Upper lobe of left lung (tissue), 4 donors: Measurements from ENCODE around the gene CAVIN3.

Source experiments
- POLR2A ChIP-seq, 4 donors: fragments of 450-650 bp; IDR thresholded peaks; one replicate each; pipeline ENCODE4 v1.5.1; 2016 to 2017; ENCODE audit warnings: antibody characterized with exemption in 4 of 4, mild to moderate bottlenecking in 2 of 4
- TF ChIP-seq, protein P1 (sequence below), 6 experiments: fragments of 450-650 bp in 4 of 6; fragments of 200-600 bp in 2 of 6; sonication (generic) in 2 of 6; IDR thresholded peaks; one replicate each; pipeline ENCODE4 v1.5.1; 2016 to 2019; ENCODE audit warnings: antibody characterized with exemption in 6 of 6

DNA sequence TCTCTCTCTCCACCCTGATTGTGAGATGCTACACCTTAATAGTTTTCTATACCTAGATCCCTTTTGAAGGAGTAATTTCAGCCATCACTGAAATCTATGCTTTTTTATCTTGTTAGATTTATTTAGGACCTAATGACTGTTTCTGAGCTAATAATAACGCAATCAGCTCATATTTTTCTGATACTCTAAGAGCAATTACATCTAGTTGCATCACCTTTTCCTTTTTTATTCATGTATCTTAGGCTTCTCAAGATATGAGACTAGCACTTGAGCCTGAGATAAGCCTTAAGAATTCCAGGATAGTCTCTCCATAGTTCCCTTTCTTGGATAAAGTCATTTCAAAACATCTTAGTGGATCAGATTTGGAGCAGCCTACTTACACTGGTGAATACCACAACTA lies 25.1 kb upstream of the CAVIN3 start:
- TF ChIP-seq, protein P1, sequence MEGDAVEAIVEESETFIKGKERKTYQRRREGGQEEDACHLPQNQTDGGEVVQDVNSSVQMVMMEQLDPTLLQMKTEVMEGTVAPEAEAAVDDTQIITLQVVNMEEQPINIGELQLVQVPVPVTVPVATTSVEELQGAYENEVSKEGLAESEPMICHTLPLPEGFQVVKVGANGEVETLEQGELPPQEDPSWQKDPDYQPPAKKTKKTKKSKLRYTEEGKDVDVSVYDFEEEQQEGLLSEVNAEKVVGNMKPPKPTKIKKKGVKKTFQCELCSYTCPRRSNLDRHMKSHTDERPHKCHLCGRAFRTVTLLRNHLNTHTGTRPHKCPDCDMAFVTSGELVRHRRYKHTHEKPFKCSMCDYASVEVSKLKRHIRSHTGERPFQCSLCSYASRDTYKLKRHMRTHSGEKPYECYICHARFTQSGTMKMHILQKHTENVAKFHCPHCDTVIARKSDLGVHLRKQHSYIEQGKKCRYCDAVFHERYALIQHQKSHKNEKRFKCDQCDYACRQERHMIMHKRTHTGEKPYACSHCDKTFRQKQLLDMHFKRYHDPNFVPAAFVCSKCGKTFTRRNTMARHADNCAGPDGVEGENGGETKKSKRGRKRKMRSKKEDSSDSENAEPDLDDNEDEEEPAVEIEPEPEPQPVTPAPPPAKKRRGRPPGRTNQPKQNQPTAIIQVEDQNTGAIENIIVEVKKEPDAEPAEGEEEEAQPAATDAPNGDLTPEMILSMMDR (IDR thresholded peaks at IDR 0.05) = no peak
- TF ChIP-seq POLR2A (IDR thresholded peaks at IDR 0.05) = no peak
